Measurements from ENCODE around the gene ACSF3.

DNA sequence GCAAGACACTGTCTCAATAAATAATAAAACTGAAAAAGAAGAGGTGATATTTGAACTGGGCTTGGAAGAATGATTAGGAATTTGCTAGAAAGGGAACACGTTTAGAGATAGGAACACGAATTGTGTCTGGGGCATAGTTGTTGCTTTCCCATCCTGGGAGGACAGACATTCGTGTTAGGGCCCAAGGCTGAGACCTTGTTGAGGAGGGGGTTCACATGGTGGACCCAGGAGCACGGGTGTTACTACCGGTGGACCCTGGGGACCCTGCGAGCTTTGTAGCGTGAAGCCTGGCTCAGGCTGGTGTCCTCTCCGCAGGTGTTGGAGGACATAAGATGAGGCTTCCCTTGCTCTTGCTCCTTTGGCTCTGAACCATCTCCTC is 1.2 kb downstream of the ACSF3 start:
- TF ChIP-seq, protein P1, sequence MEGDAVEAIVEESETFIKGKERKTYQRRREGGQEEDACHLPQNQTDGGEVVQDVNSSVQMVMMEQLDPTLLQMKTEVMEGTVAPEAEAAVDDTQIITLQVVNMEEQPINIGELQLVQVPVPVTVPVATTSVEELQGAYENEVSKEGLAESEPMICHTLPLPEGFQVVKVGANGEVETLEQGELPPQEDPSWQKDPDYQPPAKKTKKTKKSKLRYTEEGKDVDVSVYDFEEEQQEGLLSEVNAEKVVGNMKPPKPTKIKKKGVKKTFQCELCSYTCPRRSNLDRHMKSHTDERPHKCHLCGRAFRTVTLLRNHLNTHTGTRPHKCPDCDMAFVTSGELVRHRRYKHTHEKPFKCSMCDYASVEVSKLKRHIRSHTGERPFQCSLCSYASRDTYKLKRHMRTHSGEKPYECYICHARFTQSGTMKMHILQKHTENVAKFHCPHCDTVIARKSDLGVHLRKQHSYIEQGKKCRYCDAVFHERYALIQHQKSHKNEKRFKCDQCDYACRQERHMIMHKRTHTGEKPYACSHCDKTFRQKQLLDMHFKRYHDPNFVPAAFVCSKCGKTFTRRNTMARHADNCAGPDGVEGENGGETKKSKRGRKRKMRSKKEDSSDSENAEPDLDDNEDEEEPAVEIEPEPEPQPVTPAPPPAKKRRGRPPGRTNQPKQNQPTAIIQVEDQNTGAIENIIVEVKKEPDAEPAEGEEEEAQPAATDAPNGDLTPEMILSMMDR (IDR thresholded peaks at IDR 0.05; ENCODE audit: low read depth, low read length): no peak
- no peak for TF ChIP-seq POLR2A (IDR thresholded peaks at IDR 0.05; ENCODE audit: extremely low read depth, insufficient read length)
